GM12801 (cell line): ENCODE data around the gene TUBB1.

Experiments used
- CTCF ChIP-seq: IDR thresholded peaks from one replicate; pipeline ENCODE4 v1.5.1; 2011; ENCODE audit warnings: control low read depth; ENCODE audit not compliant: insufficient read length; ENCODE audit errors: extremely low read depth

TUBB1 gene

GRCh38 chr20:59073582-59073981 is 54.4 kb downstream of the TUBB1 start:
- TF ChIP-seq CTCF = no peak

- no peak for TF ChIP-seq CTCF
These were observed 55.2 kb downstream of the TUBB1 start for GRCh38 chr20:59074456-59074855.

- no peak for TF ChIP-seq CTCF
These were observed 56.8 kb downstream of the TUBB1 start for GRCh38 chr20:59075934-59076508.
